OCI-LY7 (cell line): ENCODE results near the gene GREM2. TPM values are rescaled to one million over a fixed set of nuclear protein-coding genes. Genes with fewer than 3 reads are reported as not detected.

ENCODE experiments used
- BruUV-seq: library from RNA; stranded (reverse); fragments of 400-500 nt; replicated peaks from 2 replicates; lab custom pipeline; 2021; lab: Mats Ljungman, UMichigan
- CTCF ChIA-PET: fragments of 300-600 bp; sonication (Branson Sonifier 250); formaldehyde crosslinking; loops from one replicate; lab custom pipeline; 2022; ENCODE audit warnings: antibody characterized with exemption; ENCODE audit not compliant: unreplicated experiment; lab: Charles Lee
- POLR2A ChIA-PET: fragments of 300-600 bp; sonication (Branson Sonifier 250); formaldehyde crosslinking; loops from one replicate; lab custom pipeline; 2022; ENCODE audit warnings: antibody characterized with exemption; lab: Charles Lee
- DNase-seq: peaks from one replicate; pipeline ENCODE4 v3.0.0-alpha.2; 2015; ENCODE audit warnings: low spot score
- H2AFZ ChIP-seq: fragments of 200-600 bp; sonication (generic), shearing (Covaris generic); 2 replicates; pipeline ENCODE4 v1.6.1; 2014; ENCODE audit warnings: mild to moderate bottlenecking, antibody characterized with exemption, low read length, moderate library complexity
- H3K27ac ChIP-seq: fragments of 200-600 bp; sonication (generic); 2 replicates; pipeline ENCODE4 v1.5.1; 2014; ENCODE audit warnings: mixed run types, low read depth, mild to moderate bottlenecking, moderate library complexity, low read length, inconsistent platforms; ENCODE audit not compliant: poor library complexity, severe bottlenecking
- H3K36me3 ChIP-seq: fragments of 200-600 bp; sonication (generic); 2 replicates; pipeline ENCODE4 v1.6.1; 2014; ENCODE audit warnings: mild to moderate bottlenecking, antibody characterized with exemption, low read length, moderate library complexity, mixed read lengths; ENCODE audit not compliant: insufficient read depth
- H3K4me1 ChIP-seq: fragments of 200-600 bp; sonication (generic); 2 replicates; pipeline ENCODE4 v1.5.1; 2014; ENCODE audit warnings: mild to moderate bottlenecking, low read length; ENCODE audit not compliant: insufficient read depth, poor library complexity, severe bottlenecking
- H3K4me2 ChIP-seq: fragments of 200-600 bp; sonication (generic); 2 replicates; pipeline ENCODE4 v1.6.1; 2014; ENCODE audit warnings: mild to moderate bottlenecking, low read length
- H3K4me3 ChIP-seq: fragments of 200-600 bp; sonication (generic); 2 replicates; pipeline ENCODE4 v1.5.1; 2014; ENCODE audit warnings: mild to moderate bottlenecking, low read depth, low read length; ENCODE audit not compliant: poor library complexity, severe bottlenecking
- H3K79me2 ChIP-seq: fragments of 200-600 bp; sonication (generic); 2 replicates; pipeline ENCODE4 v1.6.1; 2016; ENCODE audit warnings: low read depth, mild to moderate bottlenecking, low read length, moderate library complexity, mixed read lengths; ENCODE audit not compliant: insufficient read depth
- H3K9me2 ChIP-seq: fragments of 200-600 bp; sonication (generic); 2 replicates; pipeline ENCODE4 v1.6.1; 2016; ENCODE audit warnings: mild to moderate bottlenecking, low read length, mixed read lengths; ENCODE audit not compliant: insufficient read depth
- H3K9me3 ChIP-seq: fragments of 200-600 bp; sonication (generic); 2 replicates; pipeline ENCODE4 v1.6.1; 2014; ENCODE audit warnings: mild to moderate bottlenecking, mixed run types, low read length, mixed read lengths
- H4K20me1 ChIP-seq: fragments of 200-600 bp; sonication (generic); 2 replicates; pipeline ENCODE4 v1.6.1; 2014; ENCODE audit warnings: mild to moderate bottlenecking, antibody characterized with exemption, low read length, moderate library complexity, mixed read lengths; ENCODE audit not compliant: insufficient read depth
- EZH2phosphoT487 ChIP-seq: fragments of 200-600 bp; sonication (generic); IDR thresholded peaks from 2 replicates; pipeline ENCODE4 v1.6.1; 2018; ENCODE audit warnings: low read depth, borderline replicate concordance, mild to moderate bottlenecking, mixed run types, antibody characterized with exemption, low read length, moderate library complexity, mixed read lengths
- intact Hi-C: fragments of 100-400 bp; cut with micrococcal nuclease; formaldehyde crosslinking; loops from one replicate; pipeline ENCODE4 v1.10.0; 2022; ENCODE audit not compliant: unreplicated experiment
- total RNA-seq, 2 experiments: library from RNA; depleted of rRNA in 1 of 2; stranded (reverse); fragments of >200 nt in 1 of 2; shearing (Covaris generic) in 1 of 2; gene quantifications; 2 replicates each; pipeline ENCODE4 v1.2.3, GENCODE V29; 2014 to 2022
- TF ChIP-seq, protein P1 (sequence below): fragments of 200-600 bp; sonication (generic); conservative IDR thresholded peaks from 2 replicates; pipeline ENCODE4 v1.5.1; 2014; ENCODE audit warnings: mild to moderate bottlenecking, antibody characterized with exemption, low read length, moderate library complexity, mixed read lengths

Gene GREM2
- total RNA-seq, 2 experiments from 2014 or later: not detected

DNA sequence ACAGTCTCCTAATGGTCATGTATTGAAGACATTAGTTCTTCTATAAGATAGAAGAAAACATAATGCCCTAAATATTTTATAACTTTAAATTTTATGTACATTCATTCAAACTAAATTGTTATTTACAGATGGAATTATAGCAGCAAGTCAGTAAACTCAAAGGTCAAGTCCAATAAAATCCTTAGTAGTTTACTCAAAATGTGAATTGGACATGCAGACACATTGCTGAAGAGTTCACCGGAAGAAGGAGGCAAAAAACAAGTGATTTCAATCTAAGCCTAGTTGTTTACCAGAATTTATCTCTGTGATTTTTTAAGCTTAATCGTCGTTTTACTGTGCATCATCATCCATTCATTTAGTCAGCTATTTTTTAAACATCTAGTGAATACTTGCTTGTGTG lies 149.7 kb downstream of the GREM2 start:
- intact Hi-C loops: no loop called here
- H3K9me3 ChIP-seq: no peaks in the 10 kb centered on the region
- no peaks in the 10 kb centered on the region for H3K9me2 ChIP-seq
- CTCF ChIA-PET: no interaction called here
- no peak for DNase-seq
- no peaks in the 10 kb centered on the region for H3K36me3 ChIP-seq
- no peak overlapping the region for H2AFZ ChIP-seq
- H3K79me2 ChIP-seq: no peaks in the 10 kb centered on the region
- H3K4me1 ChIP-seq: no peaks in the 10 kb centered on the region
- POLR2A ChIA-PET: interaction anchor here (1.2 kb wide), 1 partner anchor 24 kb away, joined by 3 read pairs; no protein-coding TSS in a partner anchor
- no peak overlapping the region for H3K27ac ChIP-seq
- TF ChIP-seq EZH2phosphoT487: no peak
- TF ChIP-seq, protein P1, sequence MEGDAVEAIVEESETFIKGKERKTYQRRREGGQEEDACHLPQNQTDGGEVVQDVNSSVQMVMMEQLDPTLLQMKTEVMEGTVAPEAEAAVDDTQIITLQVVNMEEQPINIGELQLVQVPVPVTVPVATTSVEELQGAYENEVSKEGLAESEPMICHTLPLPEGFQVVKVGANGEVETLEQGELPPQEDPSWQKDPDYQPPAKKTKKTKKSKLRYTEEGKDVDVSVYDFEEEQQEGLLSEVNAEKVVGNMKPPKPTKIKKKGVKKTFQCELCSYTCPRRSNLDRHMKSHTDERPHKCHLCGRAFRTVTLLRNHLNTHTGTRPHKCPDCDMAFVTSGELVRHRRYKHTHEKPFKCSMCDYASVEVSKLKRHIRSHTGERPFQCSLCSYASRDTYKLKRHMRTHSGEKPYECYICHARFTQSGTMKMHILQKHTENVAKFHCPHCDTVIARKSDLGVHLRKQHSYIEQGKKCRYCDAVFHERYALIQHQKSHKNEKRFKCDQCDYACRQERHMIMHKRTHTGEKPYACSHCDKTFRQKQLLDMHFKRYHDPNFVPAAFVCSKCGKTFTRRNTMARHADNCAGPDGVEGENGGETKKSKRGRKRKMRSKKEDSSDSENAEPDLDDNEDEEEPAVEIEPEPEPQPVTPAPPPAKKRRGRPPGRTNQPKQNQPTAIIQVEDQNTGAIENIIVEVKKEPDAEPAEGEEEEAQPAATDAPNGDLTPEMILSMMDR: no peak
- H3K4me2 ChIP-seq: no peak overlapping the region
- no TSS peak for BruUV-seq
- H3K4me3 ChIP-seq: no peak overlapping the region
- H4K20me1 ChIP-seq: no peaks in the 10 kb centered on the region

DNA sequence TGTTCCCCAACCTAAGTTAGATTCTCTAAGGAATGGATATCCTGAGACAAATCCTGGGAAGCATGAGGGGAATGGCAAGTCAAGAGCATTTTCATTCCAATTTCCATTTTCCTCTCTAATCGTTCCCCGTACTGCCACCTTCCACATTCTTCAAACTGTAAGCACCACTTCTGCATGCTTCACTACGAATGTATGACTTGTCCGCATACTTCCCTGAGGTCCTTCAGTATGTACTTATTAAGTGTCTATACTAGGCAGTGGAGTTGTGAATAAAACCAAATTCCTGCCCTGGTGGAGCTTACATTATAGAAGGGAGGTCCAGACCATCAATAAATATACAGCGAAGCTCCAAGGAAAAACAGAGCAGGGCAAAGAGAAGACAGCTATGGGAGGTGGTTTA lies 154.8 kb downstream of the GREM2 start:
- TF ChIP-seq EZH2phosphoT487: no peak
- TF ChIP-seq, protein P1: no peak
- ChIA-PET CTCF (no interaction called here), POLR2A (interaction anchor here (1.1 kb wide), 1 partner anchor 66 kb away, joined by 3 read pairs; no protein-coding TSS in a partner anchor)
- BruUV-seq: no TSS peak
- Histone ChIP-seq H3K9me3 (no peaks in the 10 kb centered on the region), H3K4me3 (no peak overlapping the region), H3K27ac (no peak overlapping the region), H3K4me2 (no peak overlapping the region), H3K4me1 (no peaks in the 10 kb centered on the region), H4K20me1 (no peaks in the 10 kb centered on the region), H3K36me3 (no peaks in the 10 kb centered on the region), H3K79me2 (no peaks in the 10 kb centered on the region), H3K9me2 (no peaks in the 10 kb centered on the region), H2AFZ (no peak overlapping the region)
- no peak for DNase-seq
- intact Hi-C loops: no loop called here

DNA sequence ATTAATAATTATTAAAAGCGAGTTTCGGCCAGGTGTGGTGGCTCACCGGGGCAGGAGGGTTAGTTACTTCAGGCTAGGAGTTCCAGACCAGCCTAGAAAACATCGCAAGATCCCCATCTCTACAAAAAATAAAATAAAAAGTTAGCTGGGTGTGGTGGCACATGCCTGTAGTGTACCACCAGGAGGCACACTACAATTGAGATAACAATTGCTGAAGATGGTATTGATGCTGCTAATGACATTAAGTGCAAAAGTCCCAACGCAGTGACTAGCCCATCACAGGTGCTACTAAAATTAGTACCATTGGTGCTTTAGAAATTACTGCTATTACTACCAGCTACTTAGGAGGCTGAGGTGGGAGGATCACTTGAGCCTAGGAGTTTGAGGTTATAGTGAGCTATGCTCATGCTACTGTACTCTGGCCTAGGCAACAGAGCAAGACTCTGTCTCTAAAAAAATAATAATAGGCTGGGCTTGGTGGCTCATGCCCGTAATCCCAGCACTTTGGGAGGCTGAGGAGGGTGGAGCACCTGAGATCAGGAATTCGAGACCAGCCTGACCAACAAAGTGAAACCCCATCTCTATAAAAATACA lies 156.6 kb downstream of the GREM2 start:
- no peak overlapping the region for H3K27ac ChIP-seq
- H3K4me2 ChIP-seq: no peak overlapping the region
- no peak overlapping the region for H2AFZ ChIP-seq
- no peaks in the 10 kb centered on the region for H3K9me2 ChIP-seq
- no peak for TF ChIP-seq EZH2phosphoT487
- TF ChIP-seq, protein P1: peak; percentile 61
- no peaks in the 10 kb centered on the region for H3K79me2 ChIP-seq
- intact Hi-C loops: no loop called here
- no peaks in the 10 kb centered on the region for H4K20me1 ChIP-seq
- ChIA-PET POLR2A (no interaction called here), CTCF (no interaction called here)
- BruUV-seq: no TSS peak
- no peak overlapping the region for H3K4me3 ChIP-seq
- peak; percentile 4 for DNase-seq
- no peaks in the 10 kb centered on the region for H3K9me3 ChIP-seq
- H3K36me3 ChIP-seq: no peaks in the 10 kb centered on the region
- H3K4me1 ChIP-seq: no peaks in the 10 kb centered on the region
